Measurements from ENCODE around the gene WDFY3. TPM values are rescaled to one million over a fixed set of nuclear protein-coding genes. Genes with fewer than 3 reads are reported as not detected.

WDFY3 gene
- polyA plus RNA-seq, 1 of the 3 experiments (the other 2 are of a cell fraction): 13.8 TPM

- no peak for TF ChIP-seq CTCF (IDR thresholded peaks at IDR 0.05)
- TF ChIP-seq FOXJ3 (CRISPR knock-in tag; IDR thresholded peaks at IDR 0.05): no peak
- no peak for TF ChIP-seq JUND (IDR thresholded peaks at IDR 0.05)
- TF ChIP-seq TCF12 (IDR thresholded peaks at IDR 0.05): no peak
- no peak for TF ChIP-seq TAF1 (IDR thresholded peaks at IDR 0.05; ENCODE audit: borderline replicate concordance, low read depth, low read length)
- no peak for TF ChIP-seq MAX (IDR thresholded peaks at IDR 0.05; ENCODE audit: low read depth)
- TF ChIP-seq TEAD4 (IDR thresholded peaks at IDR 0.05; ENCODE audit: borderline replicate concordance, insufficient read depth): no peak
Measured at GRCh38 chr4:84660606-84661005, 305.9 kb downstream of the WDFY3 start (continued).

- Histone ChIP-seq H3K36me3 (replicated peaks in 1 of 2; ENCODE audit: control insufficient read depth in 1 of 2, insufficient read depth in 2 of 2, low read length in 1 of 2) (no peaks in the 10 kb centered on the region), H3K4me1 (ENCODE audit: control insufficient read depth in 1 of 2, insufficient read depth in 2 of 2, low read depth in 1 of 2, low read length in 1 of 2) (no peaks in the 10 kb centered on the region), H3K4me3 (ENCODE audit: low read depth in 2 of 2, low read length in 1 of 2) (no peak overlapping the region), H3K79me2 (ENCODE audit: insufficient read depth) (no peaks in the 10 kb centered on the region), H2AFZ (ENCODE audit: low read depth) (no peak overlapping the region), H3K27ac (ENCODE audit: low read depth in 2 of 2, low read length in 1 of 2) (no peak overlapping the region), H3K9me3 (no peaks in the 10 kb centered on the region), H3K27me3 (ENCODE audit: insufficient read depth) (no peaks in the 10 kb centered on the region), H3K9ac (no peak overlapping the region), H3K9me2 (no peaks in the 10 kb centered on the region), H4K20me1 (ENCODE audit: insufficient read depth) (no peaks in the 10 kb centered on the region), H3K4me2 (no peak overlapping the region), H3F3A (replicated peaks; ENCODE audit: insufficient read depth) (no peaks in the 10 kb centered on the region)
- WGBS (ENCODE audit: low lambda C conversion rate): 81% methylated on average over 4 of the region's 4 CpGs
- no peak for DNase-seq
- ChIA-PET CTCF (no interaction called here), POLR2A (no interaction called here)
- TF ChIP-seq NFIC (IDR thresholded peaks at IDR 0.05; ENCODE audit: borderline replicate concordance) (no peak), PBX3 (IDR thresholded peaks at IDR 0.05) (no peak), IRF3 (IDR thresholded peaks at IDR 0.05; ENCODE audit: low read depth, low read length) (no peak), RFX5 (IDR thresholded peaks at IDR 0.05; ENCODE audit: low read length) (no peak), GATA2 (CRISPR knock-in tag; IDR thresholded peaks at IDR 0.05) (no peak), USF2 (IDR thresholded peaks at IDR 0.05; ENCODE audit: borderline replicate concordance, low read depth, low read length) (no peak), ZBTB33 (IDR thresholded peaks at IDR 0.05; ENCODE audit: borderline replicate concordance, low read depth) (no peak), NRF1 (IDR thresholded peaks at IDR 0.05; ENCODE audit: low read depth, low read length) (no peak), FOXJ3 (CRISPR knock-in tag; IDR thresholded peaks at IDR 0.05) (no peak)
Measured at GRCh38 chr4:84652478-84652877, 314.0 kb downstream of the WDFY3 start.

Data from SK-N-SH (cell line).